Central memory CD8-positive, alpha-beta T cell (primary cell): Measurements from ENCODE around the gene PSME4.

ENCODE experiments used
- ATAC-seq: fragments of 150-1000 bp; cut with Tn5 transposase; replicated peaks from 2 replicates; pipeline ENCODE4 v1.10.0; 2022; ENCODE audit warnings: mild to moderate bottlenecking, moderate FRiP score, moderate number of reproducible peaks; ENCODE audit not compliant: poor library complexity, severe bottlenecking; ENCODE audit errors: extremely low read depth
- DNase-seq, 2 donors: peaks; one replicate each; pipeline ENCODE4 v3.0.0; 2021; ENCODE audit warnings: low spot score in 2 of 2
- H3K27ac Mint-ChIP-seq: one replicate; pipeline ENCODE4 v1.8.0; 2022; ENCODE audit warnings: low read depth, mild to moderate bottlenecking, moderate library complexity, mixed read lengths
- H3K27me3 Mint-ChIP-seq: one replicate; pipeline ENCODE4 v1.8.0; 2022; ENCODE audit warnings: mixed read lengths
- H3K36me3 Mint-ChIP-seq: one replicate; pipeline ENCODE4 v1.8.0; 2022; ENCODE audit warnings: mild to moderate bottlenecking, moderate library complexity, mixed read lengths; ENCODE audit not compliant: insufficient read depth
- H3K4me1 Mint-ChIP-seq: one replicate; pipeline ENCODE4 v1.8.0; 2022; ENCODE audit warnings: mixed read lengths
- H3K4me3 Mint-ChIP-seq: one replicate; pipeline ENCODE4 v1.8.0; 2022; ENCODE audit warnings: mild to moderate bottlenecking, moderate library complexity, mixed read lengths
- H3K9me3 Mint-ChIP-seq: one replicate; pipeline ENCODE4 v1.8.0; 2022; ENCODE audit warnings: mixed read lengths

Gene PSME4, protein sequence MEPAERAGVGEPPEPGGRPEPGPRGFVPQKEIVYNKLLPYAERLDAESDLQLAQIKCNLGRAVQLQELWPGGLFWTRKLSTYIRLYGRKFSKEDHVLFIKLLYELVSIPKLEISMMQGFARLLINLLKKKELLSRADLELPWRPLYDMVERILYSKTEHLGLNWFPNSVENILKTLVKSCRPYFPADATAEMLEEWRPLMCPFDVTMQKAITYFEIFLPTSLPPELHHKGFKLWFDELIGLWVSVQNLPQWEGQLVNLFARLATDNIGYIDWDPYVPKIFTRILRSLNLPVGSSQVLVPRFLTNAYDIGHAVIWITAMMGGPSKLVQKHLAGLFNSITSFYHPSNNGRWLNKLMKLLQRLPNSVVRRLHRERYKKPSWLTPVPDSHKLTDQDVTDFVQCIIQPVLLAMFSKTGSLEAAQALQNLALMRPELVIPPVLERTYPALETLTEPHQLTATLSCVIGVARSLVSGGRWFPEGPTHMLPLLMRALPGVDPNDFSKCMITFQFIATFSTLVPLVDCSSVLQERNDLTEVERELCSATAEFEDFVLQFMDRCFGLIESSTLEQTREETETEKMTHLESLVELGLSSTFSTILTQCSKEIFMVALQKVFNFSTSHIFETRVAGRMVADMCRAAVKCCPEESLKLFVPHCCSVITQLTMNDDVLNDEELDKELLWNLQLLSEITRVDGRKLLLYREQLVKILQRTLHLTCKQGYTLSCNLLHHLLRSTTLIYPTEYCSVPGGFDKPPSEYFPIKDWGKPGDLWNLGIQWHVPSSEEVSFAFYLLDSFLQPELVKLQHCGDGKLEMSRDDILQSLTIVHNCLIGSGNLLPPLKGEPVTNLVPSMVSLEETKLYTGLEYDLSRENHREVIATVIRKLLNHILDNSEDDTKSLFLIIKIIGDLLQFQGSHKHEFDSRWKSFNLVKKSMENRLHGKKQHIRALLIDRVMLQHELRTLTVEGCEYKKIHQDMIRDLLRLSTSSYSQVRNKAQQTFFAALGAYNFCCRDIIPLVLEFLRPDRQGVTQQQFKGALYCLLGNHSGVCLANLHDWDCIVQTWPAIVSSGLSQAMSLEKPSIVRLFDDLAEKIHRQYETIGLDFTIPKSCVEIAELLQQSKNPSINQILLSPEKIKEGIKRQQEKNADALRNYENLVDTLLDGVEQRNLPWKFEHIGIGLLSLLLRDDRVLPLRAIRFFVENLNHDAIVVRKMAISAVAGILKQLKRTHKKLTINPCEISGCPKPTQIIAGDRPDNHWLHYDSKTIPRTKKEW (N-terminal part only)

DNA sequence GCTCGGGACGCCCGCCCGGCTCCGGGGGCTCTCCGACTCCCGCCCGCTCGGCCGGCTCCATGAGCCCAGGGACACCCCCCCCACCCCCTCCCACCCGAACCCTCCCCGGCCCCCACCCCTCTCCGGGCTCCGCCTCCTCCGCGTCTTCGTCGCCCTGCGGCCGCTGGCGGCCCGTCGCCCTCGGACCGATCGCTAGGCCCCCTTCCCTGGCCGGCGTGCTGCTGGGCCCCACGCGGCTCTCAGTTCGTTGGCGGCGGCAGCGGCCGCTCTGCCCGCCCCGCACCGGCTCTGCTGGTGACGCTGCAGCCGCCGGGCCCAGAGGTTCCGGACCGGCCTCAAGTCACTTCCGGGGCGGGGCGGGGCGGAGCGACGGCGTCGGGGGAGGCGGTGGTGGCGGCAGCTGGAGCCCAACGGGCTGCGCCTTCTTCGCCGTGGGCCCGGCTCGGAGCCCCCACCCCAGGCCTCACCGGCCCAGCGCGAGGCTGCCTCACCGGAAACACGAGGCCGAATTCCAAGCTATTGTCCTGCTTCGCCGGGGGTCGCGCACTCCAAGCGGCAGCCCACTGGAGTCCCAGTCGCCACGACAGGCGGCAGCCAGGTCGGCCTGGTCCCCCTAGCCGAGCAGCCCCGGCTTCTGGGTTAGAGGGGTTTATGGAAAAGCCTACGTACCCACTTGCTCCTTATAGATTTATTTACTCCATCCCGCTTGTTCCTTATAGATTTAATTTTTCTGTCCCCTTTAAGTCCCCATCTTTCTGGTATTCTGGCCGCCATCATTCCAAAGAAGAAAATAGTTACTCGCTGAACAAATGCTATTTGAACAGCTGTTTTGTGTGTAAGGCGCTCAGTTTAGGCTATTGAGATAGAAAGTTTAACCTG, at the start of gene PSME4:
Gene PSME4 (minus strand): TSS at position 270 of the 879 bp plus-strand sequence. CDS start 209 bp downstream, at position 61.
- Mint-ChIP-seq H3K4me1 (peaks cover 52% of the 10 kb centered on the region), H3K27ac (peak within 1 kb of the TSS; percentile 98), H3K36me3 (peaks cover 23% of the 10 kb centered on the region), H3K27me3 (no peaks in the 10 kb centered on the region), H3K4me3 (peak within 1 kb of the TSS; percentile 96), H3K9me3 (no peaks in the 10 kb centered on the region)
- ATAC-seq (peak; percentile 90), DNase-seq (peak; percentile 85 to 88)

DNA sequence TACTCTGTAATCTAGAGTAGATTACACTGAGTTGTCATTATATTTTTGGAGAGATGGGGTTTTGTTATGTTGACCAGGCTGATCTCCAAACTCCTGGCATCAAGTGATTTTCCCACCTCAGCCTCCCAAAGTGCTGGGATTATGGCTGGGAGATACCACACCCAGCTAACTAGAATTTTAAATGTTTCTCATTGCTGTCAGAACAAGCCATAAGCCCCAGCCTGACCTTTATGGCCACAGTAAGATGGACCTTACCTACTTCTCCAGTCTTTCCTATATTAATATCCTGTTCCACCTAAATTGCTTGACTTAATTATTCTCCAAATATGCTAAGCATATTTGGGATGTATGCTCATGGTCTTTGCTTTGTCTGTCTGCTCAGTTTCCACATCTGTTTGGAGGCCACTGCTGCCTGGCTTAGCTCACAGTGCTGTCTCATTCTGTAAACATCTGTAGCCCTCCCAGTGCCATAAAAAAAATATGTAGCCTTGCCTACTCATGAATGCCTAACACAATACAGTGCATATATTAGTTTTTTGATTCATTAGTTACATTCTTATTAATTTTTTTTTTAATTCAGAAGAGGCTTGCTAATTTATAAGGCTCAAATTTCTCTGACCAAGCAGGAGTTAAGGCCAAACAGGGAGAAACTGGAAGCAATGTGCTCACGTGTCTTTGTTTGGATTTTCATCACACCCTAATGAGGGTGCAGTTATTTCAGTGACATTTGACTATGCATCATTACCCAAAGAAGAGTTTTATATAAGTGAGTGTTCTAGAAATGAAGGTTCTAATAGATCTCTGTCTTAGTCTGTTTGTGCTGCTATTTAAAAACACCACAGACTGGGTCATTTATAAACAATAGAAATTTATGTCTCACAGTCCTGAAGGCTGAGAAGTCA, 45.3 kb upstream of the PSME4 start:
- no peaks in the 10 kb centered on the region for H3K27me3 Mint-ChIP-seq
- H3K9me3 Mint-ChIP-seq, result peaks cover 3% of the 10 kb centered on the region
- peaks cover 10% of the 10 kb centered on the region for H3K36me3 Mint-ChIP-seq
- DNase-seq, result no peak
- no peak overlapping the region for H3K27ac Mint-ChIP-seq
- no peak overlapping the region for H3K4me3 Mint-ChIP-seq
- ATAC-seq, result no peak
- peaks cover 25% of the 10 kb centered on the region for H3K4me1 Mint-ChIP-seq

DNA sequence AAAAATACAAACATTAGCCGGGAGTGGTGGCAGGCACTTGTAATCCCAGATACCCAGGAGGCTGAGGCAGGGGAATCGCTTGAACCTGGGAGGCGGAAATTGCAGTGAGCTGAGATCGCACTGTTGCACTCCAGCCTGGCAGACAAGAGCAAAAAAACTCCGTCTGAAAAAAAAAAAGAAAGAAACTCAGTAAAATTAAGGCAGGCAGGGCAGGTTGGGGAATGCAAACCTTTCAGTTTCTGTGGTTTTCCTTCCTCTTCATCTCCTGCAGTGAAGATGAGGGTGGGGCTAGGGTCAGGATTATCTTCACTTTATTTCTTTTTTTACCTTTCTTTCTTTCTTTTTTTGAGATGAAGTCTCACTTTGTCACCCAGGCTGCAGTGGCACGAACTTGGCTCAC, 43.2 kb upstream of the PSME4 start:
- no peak for ATAC-seq
- DNase-seq, result no peak
- Mint-ChIP-seq H3K36me3 (peaks cover 10% of the 10 kb centered on the region), H3K27me3 (no peaks in the 10 kb centered on the region), H3K9me3 (no peaks in the 10 kb centered on the region), H3K27ac (peak overlapping the region; percentile 95), H3K4me1 (peaks cover 25% of the 10 kb centered on the region), H3K4me3 (peak overlapping the region; percentile 64)

DNA sequence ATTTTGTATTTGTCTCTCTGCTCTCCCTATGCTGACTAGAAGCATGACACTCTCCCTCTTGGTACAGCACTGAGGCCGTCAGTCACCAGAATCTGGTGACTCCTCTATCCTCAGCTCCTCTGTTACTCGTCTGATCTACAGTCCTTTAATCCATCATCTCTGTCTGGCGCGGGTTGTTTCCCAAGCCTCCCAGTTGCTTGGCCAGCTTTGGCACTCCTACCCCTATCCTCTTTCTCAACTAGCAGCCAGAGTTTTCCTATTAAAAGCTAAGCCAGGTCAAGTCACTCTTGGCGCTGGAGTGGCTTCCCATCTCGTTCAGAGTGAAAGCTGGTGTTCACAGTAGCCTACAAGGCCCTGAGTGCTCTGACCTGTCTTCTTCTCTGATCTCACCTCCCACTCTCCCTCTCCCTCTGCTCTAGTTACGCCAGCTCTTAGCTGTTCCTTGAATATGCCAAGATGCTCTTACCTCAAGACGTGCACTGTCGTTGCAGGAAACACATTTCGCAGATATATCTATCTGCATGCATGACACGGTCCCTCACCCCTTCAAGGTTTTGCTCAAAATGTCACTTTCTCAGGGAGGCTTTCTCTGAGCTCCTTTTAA, 41.8 kb upstream of the PSME4 start:
- H3K27ac Mint-ChIP-seq, result no peak overlapping the region
- peaks cover 25% of the 10 kb centered on the region for H3K4me1 Mint-ChIP-seq
- ATAC-seq (no peak), DNase-seq (no peak)
- no peaks in the 10 kb centered on the region for H3K27me3 Mint-ChIP-seq
- no peaks in the 10 kb centered on the region for H3K9me3 Mint-ChIP-seq
- H3K4me3 Mint-ChIP-seq, result no peak overlapping the region
- peaks cover 8% of the 10 kb centered on the region for H3K36me3 Mint-ChIP-seq

DNA sequence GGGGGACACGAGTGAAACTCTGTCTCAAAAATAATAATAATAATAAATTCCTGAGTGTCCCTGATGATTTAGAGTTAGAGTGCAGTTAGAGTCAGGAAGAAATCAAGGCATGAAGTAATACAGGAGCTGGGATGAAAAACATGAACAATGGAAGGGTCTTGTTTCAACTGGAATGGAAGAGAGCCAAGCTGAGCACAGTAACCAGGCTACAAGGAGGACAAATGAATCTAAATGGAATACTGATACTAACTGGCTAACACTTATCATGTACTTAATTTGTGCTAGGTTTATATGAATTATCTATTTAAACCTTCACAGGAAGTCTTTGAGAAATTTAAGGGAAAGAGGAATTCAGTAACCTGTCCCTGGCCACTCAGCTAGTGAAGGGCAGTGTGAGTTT, 38.8 kb upstream of the PSME4 start:
- Mint-ChIP-seq H3K36me3 (peaks cover 4% of the 10 kb centered on the region), H3K27ac (peak overlapping the region; percentile 38), H3K4me3 (no peak overlapping the region), H3K4me1 (peaks cover 22% of the 10 kb centered on the region), H3K9me3 (no peaks in the 10 kb centered on the region), H3K27me3 (no peaks in the 10 kb centered on the region)
- DNase-seq, result no peak
- ATAC-seq, result no peak

DNA sequence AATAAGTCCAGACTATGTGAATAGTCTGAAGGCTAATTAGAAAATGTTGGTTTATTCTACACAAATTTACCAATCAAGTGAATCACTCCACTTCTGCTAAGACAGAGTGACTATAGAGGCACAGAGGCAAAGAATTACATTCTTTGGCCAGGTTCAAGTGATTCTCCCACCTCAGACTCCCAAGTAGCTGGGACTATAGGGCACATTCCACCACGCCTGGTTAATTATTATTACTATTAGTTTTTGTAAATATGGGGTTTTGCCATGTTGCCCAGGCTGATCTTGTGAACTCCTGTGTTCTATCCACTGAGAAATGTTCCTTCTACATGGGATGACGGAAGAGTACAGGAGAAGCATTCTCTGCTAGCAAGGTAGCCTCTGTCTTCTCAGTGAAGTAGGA, 37.6 kb upstream of the PSME4 start:
- ATAC-seq, result no peak
- Mint-ChIP-seq H3K4me3 (no peak overlapping the region), H3K4me1 (peaks cover 10% of the 10 kb centered on the region), H3K36me3 (peaks cover under 1% of the 10 kb centered on the region), H3K27me3 (no peaks in the 10 kb centered on the region), H3K9me3 (no peaks in the 10 kb centered on the region), H3K27ac (peak overlapping the region; percentile 38)
- DNase-seq, result no peak

DNA sequence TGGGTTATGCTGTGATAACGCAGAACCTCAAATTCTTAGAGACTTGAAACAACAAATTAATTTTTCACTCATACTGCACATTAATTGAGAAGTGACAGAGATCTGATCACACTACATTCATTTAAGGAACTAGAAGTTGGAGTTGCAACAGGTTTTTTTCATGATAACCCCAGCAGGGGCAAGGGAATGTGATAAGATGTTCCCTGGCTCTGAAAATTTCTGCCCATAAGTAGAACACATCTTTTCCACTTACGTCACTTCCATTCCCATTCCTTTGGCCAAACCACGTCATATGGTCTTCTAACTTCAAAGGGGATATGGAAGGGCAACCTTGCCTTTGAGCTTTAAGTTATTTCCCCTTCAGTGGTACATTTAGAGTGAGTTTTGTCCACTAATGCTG, 29.7 kb upstream of the PSME4 start:
- DNase-seq (no peak), ATAC-seq (no peak)
- Mint-ChIP-seq H3K9me3 (no peaks in the 10 kb centered on the region), H3K36me3 (no peaks in the 10 kb centered on the region), H3K4me1 (no peaks in the 10 kb centered on the region), H3K27ac (no peak overlapping the region), H3K27me3 (no peaks in the 10 kb centered on the region), H3K4me3 (no peak overlapping the region)

DNA sequence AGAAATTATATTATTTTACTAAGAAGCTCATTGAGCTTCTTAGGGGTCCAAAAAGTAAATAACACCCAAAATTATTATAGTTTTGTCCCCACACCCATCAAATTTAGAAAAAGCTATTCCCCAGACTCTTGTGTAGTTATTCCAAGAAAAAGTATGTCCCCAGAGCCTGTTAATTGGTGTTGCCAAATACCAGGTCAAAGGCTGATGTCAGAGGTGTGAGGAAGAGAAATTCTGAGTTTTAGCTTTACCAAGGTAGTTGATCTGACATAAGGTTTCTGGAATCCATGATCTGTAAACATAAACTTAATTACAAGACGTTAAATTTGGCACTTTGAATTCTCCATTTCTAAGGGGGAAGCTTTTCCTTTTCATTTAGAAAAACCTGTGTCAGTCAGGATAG, 29.3 kb upstream of the PSME4 start:
- no peaks in the 10 kb centered on the region for H3K27me3 Mint-ChIP-seq
- no peak for ATAC-seq
- H3K27ac Mint-ChIP-seq, result no peak overlapping the region

DNA sequence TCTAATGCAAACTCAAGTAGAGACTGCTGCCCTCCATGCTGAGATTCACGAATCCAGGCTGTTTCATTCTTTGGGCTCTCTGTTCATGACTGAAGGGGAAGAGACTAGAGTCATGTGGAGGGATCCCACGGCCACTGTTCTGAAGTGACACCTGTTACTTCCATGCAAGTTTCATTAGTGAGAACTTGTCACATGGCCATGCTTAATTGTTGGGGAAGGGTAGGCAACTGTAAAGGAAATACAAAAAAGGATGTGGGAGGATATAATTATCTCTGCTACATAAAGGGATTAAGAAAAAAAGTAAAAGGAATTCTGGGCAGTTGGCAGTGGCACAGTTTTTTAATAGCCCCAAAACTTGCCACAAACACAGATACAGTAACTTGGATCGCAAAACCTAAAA, 28.0 kb upstream of the PSME4 start:
- DNase-seq, result no peak
- H3K36me3 Mint-ChIP-seq, result peaks cover 3% of the 10 kb centered on the region
- H3K27me3 Mint-ChIP-seq, result no peaks in the 10 kb centered on the region
- no peaks in the 10 kb centered on the region for H3K9me3 Mint-ChIP-seq
- peaks cover 10% of the 10 kb centered on the region for H3K4me1 Mint-ChIP-seq
- no peak overlapping the region for H3K4me3 Mint-ChIP-seq
- no peak overlapping the region for H3K27ac Mint-ChIP-seq
- no peak for ATAC-seq

More for the DNA sequence above, 29.3 kb upstream of the PSME4 start:
- peaks cover 1% of the 10 kb centered on the region for H3K4me1 Mint-ChIP-seq
- H3K36me3 Mint-ChIP-seq, result no peaks in the 10 kb centered on the region
- no peak for DNase-seq
- H3K4me3 Mint-ChIP-seq, result no peak overlapping the region
- H3K9me3 Mint-ChIP-seq, result no peaks in the 10 kb centered on the region

DNA sequence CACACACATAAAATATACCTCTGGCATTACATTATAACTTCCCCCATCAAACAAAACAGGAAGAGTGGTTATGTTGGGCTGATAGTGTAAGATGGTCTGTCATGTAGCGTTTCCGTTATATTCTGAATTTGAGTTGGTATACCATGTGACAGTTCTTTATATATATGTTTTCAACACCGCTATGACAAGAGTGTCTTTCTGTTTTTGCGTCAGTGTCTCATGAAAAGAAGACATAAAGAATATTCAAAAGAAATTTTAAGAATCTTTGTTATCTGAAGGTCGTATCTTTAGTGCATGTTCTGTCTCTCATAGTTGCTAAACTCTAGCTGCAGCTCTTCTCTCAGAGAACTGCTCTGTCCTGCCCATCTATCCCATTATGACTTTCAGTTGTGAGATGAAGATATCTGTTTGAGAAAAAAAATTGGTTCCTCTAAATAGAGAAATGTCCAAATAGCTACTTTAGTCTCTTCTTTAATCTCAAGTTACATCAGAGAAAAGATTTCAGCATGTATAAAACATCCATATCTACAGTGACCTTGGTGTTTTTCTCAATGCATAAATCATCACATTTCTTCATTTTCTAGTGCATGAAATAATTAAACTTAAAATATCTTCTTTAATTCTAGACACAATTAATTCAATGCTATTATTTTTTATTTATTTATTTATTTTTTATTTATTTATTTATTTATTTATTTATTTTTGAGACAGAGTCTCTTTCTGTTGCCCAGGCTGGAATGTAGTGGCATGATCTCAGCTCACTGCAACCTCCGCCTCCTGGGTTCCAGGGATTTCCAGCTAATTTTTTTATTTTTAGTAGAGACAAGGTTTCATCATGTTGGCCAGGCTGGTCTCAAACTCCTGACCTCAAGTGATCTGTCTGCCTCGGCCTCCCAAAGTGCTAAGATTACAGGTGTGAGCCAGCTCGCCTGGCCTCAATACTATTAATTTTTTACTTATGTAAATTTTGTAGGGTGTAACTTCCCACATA, 24.3 kb upstream of the PSME4 start:
- H3K27me3 Mint-ChIP-seq, result no peaks in the 10 kb centered on the region
- ATAC-seq (peak; percentile 98), DNase-seq (peak in 1 of 2 donors; percentile 19)
- peak overlapping the region; percentile 94 for H3K27ac Mint-ChIP-seq
- peak overlapping the region; percentile 68 for H3K4me3 Mint-ChIP-seq
- H3K9me3 Mint-ChIP-seq, result no peaks in the 10 kb centered on the region
- H3K4me1 Mint-ChIP-seq, result peaks cover 28% of the 10 kb centered on the region
- peaks cover 3% of the 10 kb centered on the region for H3K36me3 Mint-ChIP-seq
